ENCODE results near the gene GSN.

DNA sequence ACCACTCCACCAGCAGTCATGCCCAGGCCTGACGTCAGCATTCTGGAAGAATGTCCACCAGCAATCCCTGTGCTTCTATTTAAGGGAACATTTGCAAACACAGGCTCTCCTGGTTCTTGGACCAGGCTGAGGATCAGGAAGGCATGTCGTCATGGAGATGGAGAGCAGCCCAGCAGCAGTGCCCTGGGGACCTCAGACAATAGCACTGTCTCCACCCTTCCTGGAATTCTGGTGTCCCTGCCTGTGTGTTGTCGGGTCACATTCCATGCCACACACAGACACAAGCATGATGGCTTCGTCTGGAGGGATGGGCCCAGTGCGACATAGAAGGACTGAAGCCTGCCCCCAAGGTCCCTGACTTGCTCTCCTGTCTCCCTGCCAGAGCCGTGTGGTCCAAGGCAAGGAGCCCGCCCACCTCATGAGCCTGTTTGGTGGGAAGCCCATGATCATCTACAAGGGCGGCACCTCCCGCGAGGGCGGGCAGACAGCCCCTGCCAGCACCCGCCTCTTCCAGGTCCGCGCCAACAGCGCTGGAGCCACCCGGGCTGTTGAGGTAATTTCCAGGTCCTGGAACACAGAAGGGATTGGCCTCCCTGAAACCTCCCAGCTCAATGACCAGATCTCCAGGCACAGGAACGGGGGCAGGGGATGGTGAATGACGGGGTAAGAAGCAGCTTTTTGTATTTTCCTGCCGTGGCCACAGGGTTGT, 58.3 kb downstream of the GSN start:
- TF ChIP-seq, protein P1, sequence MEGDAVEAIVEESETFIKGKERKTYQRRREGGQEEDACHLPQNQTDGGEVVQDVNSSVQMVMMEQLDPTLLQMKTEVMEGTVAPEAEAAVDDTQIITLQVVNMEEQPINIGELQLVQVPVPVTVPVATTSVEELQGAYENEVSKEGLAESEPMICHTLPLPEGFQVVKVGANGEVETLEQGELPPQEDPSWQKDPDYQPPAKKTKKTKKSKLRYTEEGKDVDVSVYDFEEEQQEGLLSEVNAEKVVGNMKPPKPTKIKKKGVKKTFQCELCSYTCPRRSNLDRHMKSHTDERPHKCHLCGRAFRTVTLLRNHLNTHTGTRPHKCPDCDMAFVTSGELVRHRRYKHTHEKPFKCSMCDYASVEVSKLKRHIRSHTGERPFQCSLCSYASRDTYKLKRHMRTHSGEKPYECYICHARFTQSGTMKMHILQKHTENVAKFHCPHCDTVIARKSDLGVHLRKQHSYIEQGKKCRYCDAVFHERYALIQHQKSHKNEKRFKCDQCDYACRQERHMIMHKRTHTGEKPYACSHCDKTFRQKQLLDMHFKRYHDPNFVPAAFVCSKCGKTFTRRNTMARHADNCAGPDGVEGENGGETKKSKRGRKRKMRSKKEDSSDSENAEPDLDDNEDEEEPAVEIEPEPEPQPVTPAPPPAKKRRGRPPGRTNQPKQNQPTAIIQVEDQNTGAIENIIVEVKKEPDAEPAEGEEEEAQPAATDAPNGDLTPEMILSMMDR (IDR thresholded peaks at IDR 0.05): no peak
- TF ChIP-seq POLR2A (IDR thresholded peaks at IDR 0.05): no peak

Measured in gastroesophageal sphincter (tissue), 3 donors.